Fibroblast of peridontal ligament (primary cell): ENCODE results near the gene KIAA2012.
"Not testable (repeated sequence)": the region's sequence is repeated elsewhere in the genome, so short reads cannot be mapped to it uniquely, and the experiment has no call there.

Experiments
- DNase-seq: peaks from one replicate; pipeline ENCODE4 v3.0.0-alpha.2; 2010; ENCODE audit errors: extremely low read depth

The KIAA2012 gene

GRCh38 chr2:202193881-202194353 is 120.9 kb downstream of the KIAA2012 start:
- DNase-seq = peak; percentile 29

- DNase-seq = no peak
These were observed 121.4 kb downstream of the KIAA2012 start for GRCh38 chr2:202194418-202194817.

DNA sequence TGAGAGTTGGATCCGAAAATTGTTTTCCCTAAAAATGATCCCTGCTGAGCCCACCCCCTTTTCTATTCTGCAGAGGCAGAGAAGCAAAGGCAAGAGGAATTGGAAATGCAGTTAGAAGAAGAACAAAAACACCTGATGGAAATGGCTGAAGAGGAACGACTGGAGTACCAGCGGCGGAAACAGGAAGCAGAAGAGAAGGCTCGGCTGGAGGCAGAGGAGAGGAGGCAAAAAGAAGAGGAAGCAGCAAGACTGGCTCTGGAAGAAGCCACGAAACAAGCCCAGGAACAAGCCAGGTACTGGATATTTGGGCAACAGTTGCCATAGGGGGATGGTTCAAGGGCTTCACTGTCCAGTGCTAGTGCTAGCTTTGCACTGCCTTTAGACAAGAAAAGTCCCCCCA is 123.7 kb downstream of the KIAA2012 start:
- no peak for DNase-seq

DNA sequence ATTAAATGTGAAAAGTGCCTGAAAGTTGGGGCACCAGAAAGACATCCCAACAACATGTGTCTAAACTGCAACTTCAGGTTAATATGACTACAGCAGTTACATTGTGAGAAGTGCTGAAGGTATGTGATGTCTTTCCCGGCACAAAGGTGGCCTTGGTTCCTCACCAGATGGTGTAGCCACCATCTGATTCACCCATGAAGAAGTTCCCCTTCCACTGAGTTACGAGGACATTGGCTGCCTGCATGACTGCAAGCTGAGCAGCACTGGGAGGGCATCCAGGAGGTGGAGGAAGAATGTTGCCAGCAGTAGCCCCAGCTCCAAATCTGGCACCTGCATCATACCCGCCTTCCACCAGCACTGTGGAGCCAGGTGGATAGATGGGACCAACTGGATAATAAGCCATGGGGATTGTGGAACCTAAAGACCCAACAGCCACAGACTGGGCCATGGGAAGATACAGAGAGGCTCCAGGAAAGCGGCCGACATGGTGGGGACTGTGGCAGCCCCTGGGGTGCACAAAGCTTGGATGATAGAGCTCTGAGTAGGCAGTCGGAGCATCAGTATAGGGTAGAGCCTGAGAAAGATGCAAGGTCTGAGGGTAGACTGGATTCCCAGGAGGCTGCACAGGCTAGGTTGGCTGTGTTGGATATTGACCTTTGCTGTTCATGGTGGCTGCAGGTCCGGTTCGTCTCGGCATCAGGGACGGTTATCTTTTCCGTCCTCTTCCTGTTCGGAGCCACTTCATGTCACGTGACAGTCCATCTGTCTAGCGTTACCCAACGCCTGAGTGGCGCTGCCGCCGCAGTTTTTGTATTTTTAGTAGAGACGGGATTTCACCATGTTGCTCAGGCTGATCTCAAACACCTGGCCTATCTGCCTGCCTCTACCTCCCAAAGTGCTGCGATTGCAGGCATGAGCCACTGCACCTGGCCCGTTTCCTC is 128.4 kb downstream of the KIAA2012 start:
- DNase-seq = no peak

GRCh38 chr2:202203348-202203747 is 130.3 kb downstream of the KIAA2012 start:
- no peak for DNase-seq

DNA sequence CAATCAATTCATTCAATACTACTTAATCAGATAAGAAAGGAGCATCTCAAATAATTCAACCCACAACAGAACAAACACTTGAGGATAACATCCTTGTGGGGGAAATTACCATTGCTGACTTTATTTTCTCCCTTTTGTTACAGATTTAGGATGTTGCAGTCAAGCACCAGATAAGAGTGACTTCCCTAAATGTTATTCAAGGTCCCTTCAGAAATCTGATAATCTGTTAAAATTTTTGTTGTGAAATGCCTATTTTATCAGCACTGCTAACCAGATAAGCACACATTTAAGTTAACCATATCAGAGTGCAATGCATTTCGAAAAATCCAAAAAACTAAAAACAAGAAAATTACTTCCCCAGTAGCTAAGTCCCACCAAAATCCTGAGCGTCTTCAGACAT is 131.8 kb downstream of the KIAA2012 start:
- DNase-seq = no peak

DNA sequence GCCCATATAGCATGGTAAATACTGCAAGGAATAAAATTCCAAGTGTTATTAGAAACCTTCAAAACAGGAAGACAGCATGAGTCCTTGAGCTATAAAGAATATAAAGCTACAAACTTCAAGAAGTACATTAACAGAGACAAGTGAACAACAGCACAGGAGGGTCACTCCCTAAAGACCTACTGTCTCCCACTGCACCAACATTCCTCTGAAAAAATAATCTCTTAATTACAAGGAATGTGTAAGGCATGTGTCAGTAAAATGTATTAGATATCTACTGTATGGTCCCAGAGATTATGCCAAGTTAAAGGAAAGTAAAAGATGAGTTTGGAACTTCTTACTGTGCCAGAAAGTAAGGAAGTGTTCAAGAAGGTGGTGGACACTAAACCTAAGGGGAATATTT is 135.5 kb downstream of the KIAA2012 start:
- no peak for DNase-seq

- DNase-seq = peak; percentile 86
These were observed 142.1 kb downstream of the KIAA2012 start for GRCh38 chr2:202215179-202215578.

- DNase-seq = peak; percentile 19
These were observed 148.8 kb downstream of the KIAA2012 start for GRCh38 chr2:202221873-202222272.

- peak; percentile 51 for DNase-seq
These were observed 164.8 kb downstream of the KIAA2012 start for GRCh38 chr2:202237787-202238233.

DNA sequence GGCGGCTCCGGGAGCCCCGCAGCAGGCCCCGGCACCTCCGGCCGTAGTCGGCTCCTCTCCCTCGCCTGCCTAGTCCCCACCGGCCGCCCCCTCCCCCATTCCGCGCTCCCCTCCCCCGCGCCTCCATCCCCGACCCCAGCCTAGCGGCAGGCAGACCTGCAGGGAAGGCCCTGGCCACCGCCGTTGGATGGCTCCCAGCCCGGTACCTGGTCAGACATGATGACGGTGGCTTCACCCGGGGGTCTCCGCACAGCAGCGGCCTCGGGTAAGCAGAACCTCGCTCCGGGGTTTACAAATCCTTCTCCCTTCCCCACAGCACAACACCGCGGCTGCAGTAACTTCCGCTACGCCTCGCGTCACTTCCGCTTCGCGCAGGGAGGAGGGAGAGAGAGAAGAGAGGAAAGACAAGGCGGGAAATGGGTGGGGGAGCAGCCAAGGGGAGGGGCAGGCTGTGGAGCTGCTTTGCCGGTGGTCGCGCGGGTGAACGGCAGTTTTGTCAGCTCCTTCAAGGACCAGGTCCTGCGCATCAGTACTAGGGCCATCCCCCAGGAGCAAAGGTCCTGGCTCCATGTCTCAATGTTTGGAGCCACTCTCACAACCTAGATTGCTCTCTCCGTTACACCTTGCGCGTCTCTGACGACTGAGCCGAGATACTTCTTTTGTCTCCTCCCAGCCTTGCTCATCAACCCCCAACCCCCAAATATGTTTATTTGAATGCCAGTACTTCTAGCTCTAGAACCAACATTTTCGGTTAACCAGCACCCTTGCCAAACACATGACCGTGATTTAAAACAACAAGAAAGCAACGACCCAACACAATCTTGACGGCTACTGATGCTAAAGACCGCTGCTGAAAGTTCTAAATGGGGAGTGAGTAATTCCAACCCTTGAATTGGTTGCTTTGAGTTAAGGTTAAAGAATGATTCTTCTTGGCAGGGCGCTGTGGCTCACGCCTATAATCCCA is 165.5 kb downstream of the KIAA2012 start, which contains the start of gene SUMO1:
SUMO1 (minus strand) TSS at position 364 of the 964 bp plus-strand sequence; CDS start at position 218, 146 bp downstream.
- peak; percentile 82 for DNase-seq

- not testable (repeated sequence) for DNase-seq
These were observed 174.7 kb downstream of the KIAA2012 start for GRCh38 chr2:202247710-202248109.

DNA sequence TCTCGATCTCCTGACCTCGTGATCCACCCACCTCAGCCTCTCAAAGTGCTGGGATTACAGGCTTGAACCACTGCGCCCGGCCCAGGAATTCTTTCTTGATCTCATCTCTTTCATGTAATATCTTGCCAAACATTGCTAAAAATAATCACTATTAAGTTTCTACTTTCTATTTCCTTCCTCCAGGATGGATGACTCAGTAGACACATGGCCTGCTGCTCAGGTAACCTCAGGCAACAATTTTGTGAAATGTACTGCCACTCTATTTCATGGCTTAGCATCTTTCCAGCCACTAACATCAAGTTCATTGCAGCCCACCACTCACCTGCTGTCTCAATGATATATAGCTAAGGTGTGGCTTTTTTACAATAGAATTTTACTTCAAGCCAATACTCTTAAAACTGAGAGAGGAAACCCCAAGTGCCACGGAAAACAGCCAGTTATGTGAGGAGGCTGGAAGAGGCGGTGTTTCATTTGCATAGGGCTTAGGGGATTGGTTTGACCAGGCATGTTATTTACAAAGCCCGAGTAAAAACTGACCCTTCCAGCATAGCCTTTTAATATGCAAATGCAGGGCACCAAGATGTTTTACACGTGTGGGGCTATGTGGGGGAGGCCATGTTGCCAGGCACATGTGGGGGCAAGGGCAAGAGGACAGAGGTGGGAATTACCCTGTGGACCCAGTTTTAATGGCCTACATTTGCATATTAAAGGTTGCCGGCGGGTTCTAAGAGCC is 176.6 kb downstream of the KIAA2012 start:
- no peak for DNase-seq

DNA sequence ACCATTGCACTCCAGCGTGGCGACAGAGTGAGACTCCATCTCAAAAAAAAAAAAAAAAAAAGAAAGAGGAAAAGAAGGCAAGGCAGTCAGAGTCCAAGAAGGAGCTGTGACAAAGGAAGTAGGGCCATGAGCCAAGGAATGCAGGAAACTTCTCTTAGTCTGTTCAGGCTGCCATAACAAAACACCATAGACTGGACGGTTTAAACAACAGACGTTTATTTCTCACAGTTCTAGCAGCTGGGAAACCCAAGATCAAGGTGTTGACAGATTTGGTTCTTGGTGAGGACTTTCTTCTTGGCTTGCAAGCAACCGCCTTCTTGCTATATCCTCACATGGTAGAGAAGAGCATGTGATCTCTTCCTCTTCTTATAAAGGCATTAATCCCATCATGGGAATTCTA is 178.4 kb downstream of the KIAA2012 start:
- DNase-seq = no peak
